T-cell (primary cell): ENCODE results near the gene CCDC149. TPM values are rescaled to one million over a fixed set of nuclear protein-coding genes. Genes with fewer than 3 reads are reported as not detected.

Source experiments
- ATAC-seq, 4 experiments: fragments of 200-7000 bp in 3 of 4; fragments of 150-1000 bp in 1 of 4; cut with Tn5 transposase; replicated peaks in 1 of 4; 1 replicate in 3 of 4; 2 replicates in 1 of 4; pipeline ENCODE4 v1.10.0; 2021; ENCODE audit warnings: moderate library complexity in 3 of 4, mild to moderate bottlenecking in 2 of 4, moderate number of reproducible peaks in 1 of 4
- CTCF ChIA-PET, 2 donors: fragments of 300-600 bp; sonication (Branson Sonifier 250); formaldehyde crosslinking; loops; one replicate each; lab custom pipeline; 2022; ENCODE audit warnings: antibody characterized with exemption in 2 of 2; lab: Charles Lee
- POLR2A ChIA-PET, 2 donors: fragments of 300-600 bp; sonication (Branson Sonifier 250); formaldehyde crosslinking; loops; one replicate each; lab custom pipeline; 2022; ENCODE audit warnings: antibody characterized with exemption in 2 of 2; lab: Charles Lee
- DNase-seq, 35 experiments: peaks; one replicate each; pipeline versions ENCODE4 v3.0.0 to v3.0.0-alpha.2; 2013 to 2023
- H3K27ac ChIP-seq: one replicate; pipeline ENCODE4 v1.5.1; 2013; ENCODE audit warnings: low read length
- H3K27me3 ChIP-seq, 2 experiments: replicated peaks in 1 of 2; 1 replicate in 1 of 2; 2 replicates in 1 of 2; pipeline versions ENCODE4 v1.6.1 to v1.7.0; 2013; ENCODE audit warnings: low read length in 1 of 2, mixed read lengths in 1 of 2; ENCODE audit not compliant: control insufficient read depth in 2 of 2, insufficient read depth in 2 of 2; ENCODE audit errors: extremely low read depth in 1 of 2
- H3K36me3 ChIP-seq, 2 donors: 1 replicate in 1 of 2; 2 replicates in 1 of 2; pipeline versions ENCODE4 v1.6.1 to v1.7.0; 2013; ENCODE audit warnings: low read length in 1 of 2; ENCODE audit not compliant: control insufficient read depth in 2 of 2, insufficient read depth in 1 of 2; ENCODE audit errors: extremely low read depth in 1 of 2
- H3K4me1 ChIP-seq, 2 experiments: 1 replicate in 1 of 2; 2 replicates in 1 of 2; pipeline versions ENCODE4 v1.6.1 to v1.7.0; 2013; ENCODE audit warnings: low read length in 2 of 2, mixed read lengths in 1 of 2; ENCODE audit not compliant: insufficient read depth in 2 of 2, control insufficient read depth in 1 of 2; ENCODE audit errors: extremely low read depth in 1 of 2
- H3K4me3 ChIP-seq, 2 donors: 1 replicate in 1 of 2; 2 replicates in 1 of 2; pipeline versions ENCODE4 v1.5.1 to v1.7.0; 2013; ENCODE audit warnings: mild to moderate bottlenecking in 2 of 2, low read length in 1 of 2, moderate library complexity in 1 of 2; ENCODE audit not compliant: control insufficient read depth in 1 of 2; ENCODE audit errors: extremely low read depth in 1 of 2
- H3K9me3 ChIP-seq: 2 replicates; pipeline ENCODE4 v1.7.0; 2013
- H3K27ac Mint-ChIP-seq, 2 donors: one replicate each; pipeline ENCODE4 v1.8.0; 2020 to 2021; ENCODE audit warnings: mild to moderate bottlenecking in 2 of 2, mixed read lengths in 2 of 2
- H3K27me3 Mint-ChIP-seq, 2 donors: one replicate each; pipeline ENCODE4 v1.8.0; 2021 to 2022; ENCODE audit warnings: mixed read lengths in 2 of 2
- H3K36me3 Mint-ChIP-seq: one replicate; pipeline ENCODE4 v1.8.0; 2021; ENCODE audit warnings: mixed read lengths
- H3K4me1 Mint-ChIP-seq, 3 donors: one replicate each; pipeline ENCODE4 v1.8.0; 2020 to 2022; ENCODE audit warnings: mixed read lengths in 3 of 3, mild to moderate bottlenecking in 1 of 3
- H3K4me3 Mint-ChIP-seq, 3 donors: one replicate each; pipeline ENCODE4 v1.8.0; 2020 to 2022; ENCODE audit warnings: mild to moderate bottlenecking in 3 of 3, mixed read lengths in 3 of 3, moderate library complexity in 3 of 3
- H3K9me3 Mint-ChIP-seq, 3 donors: one replicate each; pipeline ENCODE4 v1.8.0; 2020 to 2022; ENCODE audit warnings: mixed read lengths in 3 of 3
- WGBS: methylation state at CpG from one replicate; pipeline ENCODE4 v1.1.5; 2013; ENCODE audit warnings: missing lambda C conversion rate; ENCODE audit not compliant: insufficient coverage; 5-methylcytosine and 5-hydroxymethylcytosine counted together
- total RNA-seq, 35 experiments: library from RNA in 6 of 35; stranded (reverse) in 6 of 35; fragments of 120-200 nt in 1 of 35; gene quantifications; one replicate each; pipeline versions ENCODE4 v1.2.1 to v1.2.4 and lab custom pipeline; 2013 to 2026

Gene CCDC149
- total RNA-seq, 5 donors from 2014 or later (not counting 1 experiment from before 2014, with no cell fraction given) = 0.20 to 0.41 (median 0.25) TPM; not detected in 2

GRCh38 chr4:24922416-24922815 is 9.6 kb upstream of the CCDC149 start:
- H3K4me1 Mint-ChIP-seq = no peaks in the 10 kb centered on the region
- ChIA-PET CTCF (no interaction called here), POLR2A (no interaction called here)
- H3K27me3 Mint-ChIP-seq = peaks cover 7 to 10% of the 10 kb centered on the region in 2 donors
- H3K36me3 ChIP-seq = no peaks in the 10 kb centered on the region
- H3K27ac ChIP-seq = no peak overlapping the region
- peaks cover 3 to 14% (median 9%) of the 10 kb centered on the region in 3 donors for H3K9me3 Mint-ChIP-seq
- H3K4me1 ChIP-seq = no peaks in the 10 kb centered on the region
- 50% methylated on average over 2 of the region's 4 CpGs for WGBS
- no peak overlapping the region for H3K4me3 ChIP-seq
- no peak overlapping the region for H3K4me3 Mint-ChIP-seq
- H3K36me3 Mint-ChIP-seq = no peaks in the 10 kb centered on the region
- ATAC-seq (no peak), DNase-seq (no peak)
- peaks cover 0 to 4% of the 10 kb centered on the region in 2 experiments for H3K27me3 ChIP-seq
- no peak overlapping the region for H3K27ac Mint-ChIP-seq
- no peaks in the 10 kb centered on the region for H3K9me3 ChIP-seq

DNA sequence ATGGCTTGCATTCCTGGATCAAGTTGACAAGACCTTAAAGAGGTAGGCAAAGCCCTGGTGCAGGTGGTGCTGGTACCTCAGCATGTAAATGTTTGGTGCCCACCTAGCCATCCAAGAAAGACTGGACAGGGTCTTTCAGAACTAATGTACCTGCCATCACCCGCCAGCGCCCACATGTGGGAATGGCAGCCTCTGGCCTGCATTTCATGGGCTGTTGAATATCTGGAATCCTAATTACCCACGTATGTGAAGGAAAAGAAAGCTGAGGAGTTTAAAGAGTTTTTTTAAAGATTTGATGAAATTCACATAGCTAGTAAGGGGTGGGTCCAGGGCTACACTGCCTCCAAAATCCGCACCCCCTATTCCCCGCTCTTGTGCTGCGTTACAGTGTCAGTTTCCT is 8.6 kb upstream of the CCDC149 start:
- no peak for ATAC-seq
- DNase-seq = no peak
- no peak overlapping the region for H3K4me3 Mint-ChIP-seq
- POLR2A ChIA-PET = interaction anchor here in 1 of 2 donors (0.6 kb wide), 1 partner anchor 9 kb away, joined by 4 read pairs; no protein-coding TSS in a partner anchor
- Histone ChIP-seq H3K9me3 (no peaks in the 10 kb centered on the region), H3K27ac (no peak overlapping the region), H3K36me3 (no peaks in the 10 kb centered on the region), H3K4me3 (no peak overlapping the region), H3K4me1 (no peaks in the 10 kb centered on the region), H3K27me3 (peaks cover 0 to 13% of the 10 kb centered on the region in 2 experiments)
- CTCF ChIA-PET = no interaction called here
- H3K27ac Mint-ChIP-seq = no peak overlapping the region
- WGBS = 40% methylated on average over 1 of the region's 6 CpGs
- peaks cover 13 to 17% of the 10 kb centered on the region in 2 donors for H3K27me3 Mint-ChIP-seq
- H3K36me3 Mint-ChIP-seq = no peaks in the 10 kb centered on the region
- no peaks in the 10 kb centered on the region for H3K4me1 Mint-ChIP-seq
- peaks cover 3 to 14% (median 9%) of the 10 kb centered on the region in 3 donors for H3K9me3 Mint-ChIP-seq

GRCh38 chr4:24920008-24920407 is 7.2 kb upstream of the CCDC149 start:
- CTCF ChIA-PET = no interaction called here
- Mint-ChIP-seq H3K4me3 (no peak overlapping the region), H3K9me3 (peaks cover 3 to 14% (median 9%) of the 10 kb centered on the region in 3 donors), H3K36me3 (no peaks in the 10 kb centered on the region), H3K27ac (no peak overlapping the region), H3K27me3 (peaks cover 22% of the 10 kb centered on the region in 2 donors), H3K4me1 (no peaks in the 10 kb centered on the region)
- no peak overlapping the region for H3K4me3 ChIP-seq
- no peaks in the 10 kb centered on the region for H3K36me3 ChIP-seq
- H3K27me3 ChIP-seq = peaks cover 0 to 15% of the 10 kb centered on the region in 2 experiments
- H3K27ac ChIP-seq = no peak overlapping the region
- no peak for ATAC-seq
- 100% methylated on average over 1 of the region's 2 CpGs for WGBS
- no peaks in the 10 kb centered on the region for H3K9me3 ChIP-seq
- H3K4me1 ChIP-seq = no peaks in the 10 kb centered on the region
- POLR2A ChIA-PET = no interaction called here
- no peak for DNase-seq

GRCh38 chr4:24917076-24917856 is 4.4 kb upstream of the CCDC149 start:
- peaks cover 0 to 23% of the 10 kb centered on the region in 2 experiments for H3K27me3 ChIP-seq
- no peak for DNase-seq
- no peaks in the 10 kb centered on the region for H3K4me1 ChIP-seq
- no peak overlapping the region for H3K4me3 ChIP-seq
- H3K36me3 ChIP-seq = no peaks in the 10 kb centered on the region
- no peak for ATAC-seq
- no peak overlapping the region for H3K27ac ChIP-seq
- peaks cover 3 to 14% (median 8%) of the 10 kb centered on the region in 3 donors for H3K9me3 Mint-ChIP-seq
- H3K4me1 Mint-ChIP-seq = peaks cover 1 to 4% (median 2%) of the 10 kb centered on the region in 3 donors
- no peak overlapping the region for H3K27ac Mint-ChIP-seq
- ChIA-PET POLR2A (no interaction called here), CTCF (interaction anchor here in 1 of 2 donors (0.5 kb wide), 1 partner anchor 64 kb away, joined by 3 read pairs; no protein-coding TSS in a partner anchor)
- peaks cover 32 to 35% of the 10 kb centered on the region in 2 donors for H3K27me3 Mint-ChIP-seq
- H3K4me3 Mint-ChIP-seq = no peak overlapping the region
- WGBS = 64% methylated on average over 18 of the region's 20 CpGs
- no peaks in the 10 kb centered on the region for H3K9me3 ChIP-seq
- H3K36me3 Mint-ChIP-seq = no peaks in the 10 kb centered on the region

GRCh38 chr4:24915121-24915922 is 2.5 kb upstream of the CCDC149 start:
- H3K4me1 Mint-ChIP-seq = peaks cover 1 to 4% (median 3%) of the 10 kb centered on the region in 3 donors
- WGBS = 75% methylated on average over 2 of the region's 8 CpGs

GRCh38 chr4:24914460-24914859 is 1.6 kb upstream of the CCDC149 start:
- Histone ChIP-seq H3K27ac (no peak overlapping the region), H3K36me3 (no peaks in the 10 kb centered on the region), H3K27me3 (peaks cover 0 to 28% of the 10 kb centered on the region in 2 experiments), H3K9me3 (no peaks in the 10 kb centered on the region), H3K4me1 (no peaks in the 10 kb centered on the region), H3K4me3 (no peak overlapping the region)
- Mint-ChIP-seq H3K27ac (no peak overlapping the region), H3K9me3 (peaks cover 4 to 11% (median 10%) of the 10 kb centered on the region in 3 donors), H3K4me3 (no peak overlapping the region), H3K36me3 (no peaks in the 10 kb centered on the region), H3K27me3 (peaks cover 49 to 54% of the 10 kb centered on the region in 2 donors), H3K4me1 (peaks cover 1 to 4% (median 3%) of the 10 kb centered on the region in 3 donors)
- ChIA-PET POLR2A (interaction anchor here in 1 of 2 donors (0.6 kb wide), 1 partner anchor 142 kb away, joined by 7 read pairs; no protein-coding TSS in a partner anchor), CTCF (no interaction called here)
- WGBS = no CpG with 5 or more reads among the region's 6 CpGs
- DNase-seq (no peak), ATAC-seq (no peak)

More at GRCh38 chr4:24915121-24915922, 2.5 kb upstream of the CCDC149 start:
- Histone ChIP-seq H3K36me3 (no peaks in the 10 kb centered on the region), H3K27ac (no peak overlapping the region), H3K4me1 (no peaks in the 10 kb centered on the region), H3K4me3 (no peak overlapping the region), H3K9me3 (no peaks in the 10 kb centered on the region), H3K27me3 (peaks cover 0 to 28% of the 10 kb centered on the region in 2 experiments)
- DNase-seq (no peak), ATAC-seq (no peak)
- ChIA-PET POLR2A (interaction anchor here in 1 of 2 donors (0.6 kb wide), 1 partner anchor 143 kb away, joined by 7 read pairs; no protein-coding TSS in a partner anchor), CTCF (interaction anchor here in 1 of 2 donors (0.6 kb wide), 1 partner anchor 23 kb away, joined by 3 read pairs; no protein-coding TSS in a partner anchor)
- H3K4me3 Mint-ChIP-seq = no peak overlapping the region
- peaks cover 0 to 11% (median 4%) of the 10 kb centered on the region in 3 donors for H3K9me3 Mint-ChIP-seq
- H3K27me3 Mint-ChIP-seq = peaks cover 45 to 52% of the 10 kb centered on the region in 2 donors
- H3K27ac Mint-ChIP-seq = no peak overlapping the region
- H3K36me3 Mint-ChIP-seq = no peaks in the 10 kb centered on the region
